NK-92 (cell line): ENCODE data around the gene C12orf50.
"Not testable (repeated sequence)": the region's sequence is repeated elsewhere in the genome, so short reads cannot be mapped to it uniquely, and the experiment has no call there.

ENCODE experiments used
- DNase-seq: peaks from one replicate; lab custom pipeline; 2025; ENCODE audit not compliant: unreplicated experiment; lab: John Stamatoyannopoulos, UW

C12orf50 gene

GRCh38 chr12:87991483-87991882 lies 37.7 kb downstream of the C12orf50 start:
- no peak for DNase-seq

GRCh38 chr12:87988534-87988933 lies 40.7 kb downstream of the C12orf50 start:
- no peak for DNase-seq

- no peak for DNase-seq
These were observed 44.0 kb downstream of the C12orf50 start for GRCh38 chr12:87985069-87985675.

GRCh38 chr12:87982208-87982607 lies 47.0 kb downstream of the C12orf50 start:
- DNase-seq, result no peak

- no peak for DNase-seq
These were observed 47.7 kb downstream of the C12orf50 start for GRCh38 chr12:87981495-87981894.

- DNase-seq, result no peak
These were observed 53.3 kb downstream of the C12orf50 start for GRCh38 chr12:87975879-87976278.

- DNase-seq, result no peak
These were observed 61.3 kb downstream of the C12orf50 start for GRCh38 chr12:87967871-87968270.

GRCh38 chr12:87960566-87960965 lies 68.6 kb downstream of the C12orf50 start:
- DNase-seq, result no peak

DNA sequence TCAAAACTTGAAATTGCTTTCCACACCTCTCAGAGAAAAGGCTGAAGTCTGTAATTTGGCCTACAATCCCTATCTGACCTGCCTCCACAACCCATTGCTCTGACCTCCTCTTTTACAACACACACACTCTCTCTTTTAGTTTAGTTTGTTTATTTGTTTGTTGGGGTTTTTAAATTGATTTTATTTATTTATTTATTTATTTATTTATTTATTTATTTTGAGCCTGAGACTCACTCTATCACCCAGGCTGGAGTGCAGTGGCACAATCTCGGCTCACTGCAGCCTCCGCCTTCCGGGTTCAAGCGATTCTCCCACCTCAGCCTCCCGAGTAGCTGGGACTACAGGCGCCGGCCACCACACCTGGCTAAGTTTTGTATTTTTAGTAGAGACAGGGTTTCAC lies 75.2 kb downstream of the C12orf50 start:
- DNase-seq, result not testable (repeated sequence)

DNA sequence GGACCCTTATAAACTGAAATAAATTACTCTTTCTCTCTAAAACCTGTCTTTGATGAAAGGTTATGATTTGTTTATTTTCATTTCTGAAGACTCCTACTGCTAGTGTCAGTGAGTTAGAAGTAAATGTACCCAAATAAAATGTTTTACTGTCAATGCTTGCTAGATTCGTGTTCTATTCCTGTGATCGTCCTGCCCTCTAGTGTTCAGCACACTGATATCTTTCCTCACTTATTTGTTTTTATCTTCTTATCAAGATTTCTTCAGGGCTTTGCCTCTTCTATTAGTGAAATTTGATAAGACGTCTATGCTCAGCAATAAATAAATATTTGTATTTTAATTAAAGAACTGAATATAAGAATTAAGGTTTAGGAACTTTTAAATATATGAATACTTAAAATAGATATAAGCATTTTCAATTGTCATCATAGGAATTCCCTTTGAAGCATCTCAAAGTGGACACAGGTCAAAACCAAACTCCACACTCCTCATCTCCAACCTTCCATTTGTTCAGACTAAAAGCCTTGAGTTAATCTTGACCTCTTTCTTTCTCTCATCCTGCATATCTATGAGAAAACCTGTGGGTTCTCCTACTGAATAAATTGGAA lies 75.8 kb downstream of the C12orf50 start:
- DNase-seq, result no peak

DNA sequence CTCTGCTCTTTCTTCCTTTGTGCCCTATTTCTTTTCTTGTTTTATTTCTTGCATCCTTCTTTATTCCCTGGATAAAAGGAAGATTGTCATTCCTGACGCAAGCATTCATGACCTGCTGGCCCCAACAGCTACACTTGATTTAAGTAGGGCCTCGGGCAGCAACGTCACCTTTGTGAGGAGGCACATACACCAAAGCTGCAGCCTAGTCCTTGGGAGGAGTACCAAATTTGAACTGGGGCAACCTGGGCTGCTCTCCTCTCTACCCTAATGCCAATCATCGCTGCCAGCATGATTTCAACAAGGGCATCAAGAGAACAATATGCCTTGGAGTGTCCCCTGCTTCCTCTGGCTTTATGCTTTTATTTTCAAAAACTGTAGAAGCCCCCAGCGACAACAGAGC lies 76.4 kb downstream of the C12orf50 start:
- DNase-seq, result no peak

GRCh38 chr12:87952223-87952622 lies 77.0 kb downstream of the C12orf50 start:
- no peak for DNase-seq

DNA sequence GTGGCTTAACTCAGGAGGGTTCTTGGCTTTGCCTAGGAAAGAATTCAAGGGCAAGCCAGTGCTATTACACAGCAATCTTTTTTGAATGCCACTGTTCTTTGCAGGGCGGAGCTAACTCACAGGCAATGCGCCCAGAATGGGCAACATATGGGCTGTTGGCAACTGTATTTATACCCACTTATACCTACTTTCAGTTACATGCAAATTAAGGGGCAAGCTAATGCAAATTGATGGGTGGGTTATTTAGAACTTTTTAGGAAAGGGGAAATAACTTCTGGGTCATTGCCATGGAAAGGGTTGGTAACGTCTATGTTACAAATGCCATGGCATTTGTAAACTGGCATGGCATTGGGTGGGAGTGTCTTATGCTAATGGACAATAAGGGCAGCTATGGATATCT lies 85.4 kb downstream of the C12orf50 start:
- no peak for DNase-seq

GRCh38 chr12:87943023-87943422 lies 86.2 kb downstream of the C12orf50 start:
- DNase-seq, result no peak

- no peak for DNase-seq
These were observed 90.0 kb downstream of the C12orf50 start for GRCh38 chr12:87939182-87939581.

GRCh38 chr12:87935216-87935615 lies 94.0 kb downstream of the C12orf50 start:
- DNase-seq, result no peak

GRCh38 chr12:87933991-87934390 lies 95.2 kb downstream of the C12orf50 start:
- DNase-seq, result no peak

- no peak for DNase-seq
These were observed 97.4 kb downstream of the C12orf50 start for GRCh38 chr12:87931812-87932211.

GRCh38 chr12:87930627-87931026 lies 98.6 kb downstream of the C12orf50 start:
- no peak for DNase-seq
